Muscle of back (tissue), 11 donors: ENCODE results near the gene MAP4K4. TPM values are rescaled to one million over a fixed set of nuclear protein-coding genes. Genes with fewer than 3 reads are reported as not detected.
"Not testable (repeated sequence)": the region's sequence is repeated elsewhere in the genome, so short reads cannot be mapped to it uniquely, and the experiment has no call there.

Source experiments
- DNase-seq, 3 donors: peaks; one replicate each; pipeline versions ENCODE4 v3.0.0 to v3.0.0-alpha.2; 2013
- polyA plus RNA-seq, 10 donors: library from polyadenylated mRNA; unstranded; fragments of 120-200 nt; gene quantifications; one replicate each; pipeline ENCODE4 v1.2.1, GENCODE V29; 2013; ENCODE audit not compliant: insufficient read length in 10 of 10

The MAP4K4 gene
- polyA plus RNA-seq, 10 donors = 115 to 149 (median 130) TPM

DNA sequence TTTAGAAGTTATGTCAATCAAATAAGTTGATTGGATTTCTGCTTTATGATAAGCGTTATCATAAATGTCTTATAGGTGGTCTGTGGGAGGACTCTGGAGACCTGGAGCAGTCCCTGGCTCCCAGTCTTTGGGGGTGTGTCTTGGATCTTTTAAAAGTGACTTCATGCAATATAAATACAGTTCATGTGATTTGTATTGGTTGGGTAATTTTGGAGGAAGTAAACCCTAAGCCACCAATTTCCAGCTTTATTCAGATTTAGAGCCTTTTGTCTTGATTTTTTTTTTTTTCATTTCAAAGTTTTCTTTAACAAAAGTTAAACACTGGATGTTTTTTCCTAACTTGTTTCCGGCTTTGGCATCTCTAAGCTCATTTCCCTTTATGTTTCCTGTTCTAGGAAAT is 68.8 kb downstream of the MAP4K4 start:
- DNase-seq = peak in 1 of 3 donors; percentile 45

DNA sequence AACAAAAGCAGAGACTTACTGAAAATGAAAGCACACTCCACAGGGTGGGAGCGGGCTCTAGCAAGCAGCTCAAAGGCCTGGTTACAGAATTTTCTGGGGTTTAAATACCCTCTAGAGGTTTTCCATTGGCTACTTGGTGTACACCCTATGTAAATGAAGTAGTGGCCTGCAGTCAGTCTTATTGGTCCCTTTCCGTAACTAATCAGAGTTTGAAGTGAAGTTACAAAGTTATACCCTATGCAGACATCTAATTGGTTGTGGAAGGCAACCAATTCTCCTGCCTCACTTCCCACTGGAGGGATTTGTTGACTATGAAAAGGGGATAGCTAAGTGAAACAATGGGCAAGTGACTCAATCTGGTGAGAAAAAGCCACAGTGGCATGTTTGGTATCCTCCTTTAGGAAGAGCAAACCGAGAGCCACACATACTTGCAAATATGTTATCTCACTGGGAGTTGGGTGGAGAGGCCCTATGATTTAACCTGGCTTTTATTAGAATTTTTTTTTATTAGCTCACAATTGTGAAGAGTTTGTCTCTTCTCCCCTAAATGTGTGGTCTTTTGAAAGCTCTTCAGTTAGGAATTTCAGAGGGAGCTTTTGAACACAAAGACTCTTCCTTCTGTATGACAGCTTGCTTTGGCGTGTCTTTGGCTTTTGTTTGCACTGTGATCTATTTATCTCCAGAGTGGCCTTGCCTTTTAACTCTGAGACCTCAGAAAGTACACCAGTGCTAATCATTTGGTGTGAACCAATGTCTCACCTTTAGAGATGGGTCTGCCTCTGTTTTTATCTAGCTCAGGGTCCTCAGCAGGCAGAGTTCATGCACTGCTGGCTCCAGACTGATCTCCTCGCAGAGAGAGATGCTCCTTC is 69.6 kb downstream of the MAP4K4 start:
- DNase-seq = peak in 1 of 3 donors; percentile 90

DNA sequence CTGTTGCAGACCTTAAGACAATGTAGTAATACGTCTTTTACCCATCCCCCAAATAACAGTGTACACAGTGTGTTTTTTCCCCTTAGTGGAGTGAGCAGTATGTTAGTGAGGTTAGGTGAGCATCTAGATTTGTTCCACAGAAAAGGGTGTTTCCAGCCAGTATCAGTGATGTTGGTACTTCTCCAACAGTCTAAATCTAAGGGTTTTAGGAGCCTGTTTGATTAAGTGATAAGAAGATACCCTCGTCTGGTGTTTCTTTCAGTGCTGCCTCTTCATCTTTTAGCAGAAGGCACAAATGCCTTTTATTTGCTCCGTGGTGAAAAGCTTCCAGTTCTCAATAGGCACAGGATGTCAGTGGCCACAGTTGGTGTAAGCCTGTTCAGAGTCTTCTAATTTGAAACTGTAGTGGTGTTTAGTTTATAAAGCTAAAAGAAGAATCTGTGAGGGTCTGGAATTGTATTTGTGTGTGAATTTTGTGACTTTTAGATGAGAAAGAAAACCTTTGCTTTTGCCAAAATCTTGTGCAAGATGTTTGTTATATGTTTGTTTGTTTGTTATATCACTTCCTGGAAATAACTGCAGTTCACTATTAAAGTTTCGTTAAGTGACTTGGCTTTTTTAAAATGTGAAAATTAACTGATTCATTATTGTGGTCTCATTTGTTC is 71.2 kb downstream of the MAP4K4 start:
- DNase-seq = no peak

DNA sequence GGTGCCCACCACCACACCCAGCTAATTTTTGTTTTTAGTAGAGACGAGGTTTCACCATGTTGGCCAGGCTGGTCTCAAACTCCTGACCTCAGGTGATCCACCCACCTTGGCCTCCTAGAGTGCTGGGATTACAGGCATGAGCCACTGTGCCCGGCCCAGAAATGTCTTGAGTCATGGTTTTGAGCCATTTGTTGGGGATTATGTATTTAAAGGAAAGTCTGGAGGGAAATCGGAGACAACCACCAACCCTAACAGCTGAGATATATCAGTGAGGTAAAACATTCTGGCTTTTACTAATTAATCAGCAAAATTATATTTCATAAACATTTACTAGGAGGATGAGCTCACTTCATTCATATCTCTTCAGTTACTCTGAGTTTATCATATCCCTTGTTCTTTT is 72.2 kb downstream of the MAP4K4 start:
- DNase-seq = not testable (repeated sequence)

DNA sequence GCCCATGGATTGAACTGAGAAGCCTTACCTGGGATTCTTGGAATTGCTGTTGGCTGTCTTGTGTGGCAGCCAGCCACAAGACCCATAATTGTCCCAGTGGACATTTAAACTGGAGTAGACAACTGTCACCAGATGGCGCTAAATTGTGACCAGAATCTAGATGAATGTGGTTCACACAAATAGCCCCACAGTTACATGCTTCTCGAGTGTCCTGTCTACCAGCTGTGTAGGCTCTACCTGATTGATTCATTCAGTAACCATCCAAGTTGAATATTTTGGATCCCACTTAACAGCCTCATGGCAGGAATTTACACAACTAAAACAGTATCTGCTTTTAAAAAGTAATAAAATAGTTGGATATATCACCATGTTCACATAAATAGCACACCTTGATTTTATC is 73.2 kb downstream of the MAP4K4 start:
- DNase-seq = no peak

DNA sequence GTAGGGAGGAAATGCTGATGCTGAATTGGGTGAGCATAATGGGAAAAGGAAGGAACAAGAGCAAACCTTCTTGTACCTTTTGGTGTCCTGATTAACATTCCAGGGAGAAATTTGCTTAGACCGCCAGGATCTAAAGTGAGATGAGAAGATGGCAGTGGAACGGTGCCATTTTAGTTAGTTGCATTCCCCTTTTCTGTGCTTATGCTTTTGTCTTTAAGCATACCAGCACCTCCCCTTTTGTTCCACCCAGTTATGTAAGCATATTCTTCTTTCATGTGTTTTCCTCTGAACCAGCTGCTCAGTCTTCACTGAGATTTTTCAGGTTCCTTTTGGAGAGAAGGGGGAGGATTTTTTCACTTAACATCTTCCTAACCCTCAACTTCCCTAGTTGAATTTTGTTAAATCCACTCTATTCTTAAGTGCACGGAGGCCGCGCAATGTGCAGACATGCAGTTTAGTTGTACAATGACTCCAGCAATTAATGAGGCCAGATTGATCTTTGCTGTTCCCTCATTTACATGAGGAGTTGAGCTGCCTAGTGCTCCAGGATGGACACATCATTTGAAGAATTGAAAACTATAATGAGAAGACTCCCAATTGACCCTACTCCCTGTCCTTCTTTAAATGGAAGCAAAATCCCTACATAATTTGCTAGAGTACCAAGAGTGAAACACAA is 73.9 kb downstream of the MAP4K4 start:
- DNase-seq = no peak

DNA sequence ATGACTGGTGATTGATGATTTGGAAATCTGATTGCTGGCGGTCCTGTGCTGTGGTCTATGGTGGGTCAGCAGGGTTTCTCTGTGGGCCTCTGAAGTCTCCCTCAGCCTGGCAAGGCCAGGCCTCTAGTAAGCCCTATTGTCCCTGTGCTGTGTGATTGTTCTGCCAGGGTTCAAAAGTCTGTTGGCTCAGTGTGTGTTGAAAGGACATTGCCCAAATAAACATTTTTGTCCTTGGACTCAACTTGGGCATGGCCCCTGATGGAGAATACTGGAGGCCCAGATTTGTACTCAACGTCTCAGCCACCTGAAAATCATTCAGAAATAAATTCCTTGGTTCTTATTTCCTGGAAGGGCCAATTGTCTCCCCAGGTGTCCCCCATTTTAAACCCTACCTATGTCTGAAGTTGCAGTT is 74.4 kb downstream of the MAP4K4 start:
- no peak for DNase-seq

DNA sequence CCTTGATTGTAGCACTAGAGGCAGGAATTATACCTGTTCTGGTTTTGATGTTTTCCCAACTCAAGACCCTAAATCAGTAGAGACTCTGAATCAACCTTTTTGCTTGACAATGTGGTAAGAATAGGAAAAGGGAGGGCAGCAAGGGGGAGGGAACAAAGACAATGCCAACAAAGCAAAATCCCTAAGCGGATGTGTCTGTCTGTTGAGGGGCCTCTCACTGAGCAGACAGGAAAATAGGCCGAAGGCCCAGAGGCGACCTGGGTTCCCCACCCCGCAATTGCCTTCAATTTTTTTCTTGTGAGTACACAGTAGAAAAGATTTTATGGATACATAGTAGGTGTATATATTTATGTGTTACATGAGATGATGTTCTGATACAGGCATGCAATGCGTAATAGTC is 75.6 kb downstream of the MAP4K4 start:
- DNase-seq = no peak

DNA sequence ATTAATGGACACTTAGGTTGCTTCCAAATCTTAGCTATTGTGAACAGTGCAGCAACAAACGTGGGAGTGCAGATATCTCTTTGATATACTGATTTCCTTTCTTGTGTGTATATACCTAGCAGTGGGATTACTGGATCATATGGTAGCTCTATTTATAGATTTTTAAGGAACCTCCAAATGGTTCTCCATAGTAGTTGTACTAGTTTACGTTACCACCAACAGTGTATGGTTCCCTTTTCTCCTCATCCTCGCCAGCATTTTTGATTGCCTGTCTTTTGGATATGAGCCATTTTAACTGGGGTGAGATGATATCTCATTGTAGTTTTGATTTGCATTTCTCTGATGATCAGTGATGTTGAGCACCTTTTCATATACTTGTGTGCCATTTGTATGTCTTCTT is 76.5 kb downstream of the MAP4K4 start:
- not testable (repeated sequence) for DNase-seq

DNA sequence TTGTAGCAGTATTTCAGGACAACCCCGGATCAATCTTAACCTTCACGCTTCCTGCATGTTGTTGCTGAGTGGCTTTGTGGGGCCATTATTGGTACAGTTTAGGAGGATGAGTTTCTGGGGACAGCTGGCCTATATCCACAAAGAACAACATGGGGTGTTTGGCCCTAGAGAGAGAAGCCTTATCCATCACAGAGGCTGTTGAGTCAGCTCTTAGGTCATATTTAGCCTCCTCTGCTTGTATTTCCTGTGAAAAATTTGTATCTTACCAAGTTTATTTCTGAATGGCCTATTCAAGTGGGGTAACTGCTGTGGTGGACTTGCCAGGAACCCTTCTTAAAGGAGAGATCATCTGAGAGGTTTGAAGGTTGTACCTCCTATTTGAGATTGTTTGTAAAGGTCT is 77.6 kb downstream of the MAP4K4 start:
- no peak for DNase-seq

DNA sequence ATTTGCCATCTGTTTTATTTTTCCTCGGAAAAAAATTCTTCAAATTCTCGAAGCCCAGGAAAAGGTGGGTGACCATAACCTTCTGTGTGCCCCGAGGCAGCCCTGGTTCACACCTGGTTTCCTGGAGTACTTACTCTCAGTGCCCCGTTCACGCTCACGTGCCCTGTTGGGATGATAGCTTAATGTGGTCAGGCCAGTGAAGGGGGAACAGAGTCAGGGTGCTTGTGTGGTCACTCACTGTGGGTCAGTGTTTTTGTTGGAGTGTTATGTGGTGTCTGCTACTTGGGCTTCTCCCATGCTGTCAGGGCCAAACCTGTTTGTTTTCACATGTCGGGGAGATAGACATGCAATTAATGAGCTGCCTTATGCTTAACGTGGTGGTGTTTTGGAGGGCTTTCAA is 78.1 kb downstream of the MAP4K4 start:
- DNase-seq = no peak

DNA sequence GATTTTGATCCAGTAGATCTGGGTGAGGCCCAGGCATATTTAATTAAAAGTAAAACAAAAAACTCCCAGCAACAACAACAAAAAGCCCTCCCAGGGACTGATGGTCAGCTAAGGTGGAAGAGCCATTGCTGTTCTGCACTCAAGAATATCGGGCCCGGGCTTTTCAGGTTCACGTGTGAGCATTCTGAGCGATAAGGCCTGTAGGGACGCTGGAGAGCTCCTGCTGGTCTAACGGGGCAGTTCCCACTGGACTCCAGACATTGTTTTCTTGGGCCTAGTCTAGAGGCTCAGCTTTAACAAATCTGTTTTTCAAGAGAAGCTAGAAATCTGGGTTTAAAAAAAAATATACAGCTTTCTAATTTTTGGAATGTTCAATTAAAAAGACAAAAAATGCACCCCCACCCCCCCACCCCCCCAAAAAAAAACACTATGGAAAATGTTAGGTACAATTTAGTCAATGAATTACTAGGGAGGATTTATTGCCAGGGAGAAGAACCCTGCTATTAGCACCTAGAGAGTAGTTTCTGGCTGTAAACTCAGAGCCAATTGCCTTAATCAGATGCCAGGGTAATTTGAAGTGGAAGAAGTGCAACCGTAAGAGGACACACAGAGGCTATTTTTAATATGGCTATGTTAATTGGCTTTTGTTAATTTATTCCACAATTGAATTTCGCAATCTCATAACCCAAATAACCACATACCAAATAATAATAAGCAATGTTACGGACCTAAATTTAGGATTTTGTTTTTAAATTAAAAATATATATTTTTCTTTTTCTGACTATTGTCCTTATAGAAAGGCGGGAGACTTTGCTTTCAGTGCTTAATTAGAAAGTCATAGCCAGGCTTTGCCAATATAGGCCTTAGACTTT is 78.9 kb downstream of the MAP4K4 start:
- no peak for DNase-seq

DNA sequence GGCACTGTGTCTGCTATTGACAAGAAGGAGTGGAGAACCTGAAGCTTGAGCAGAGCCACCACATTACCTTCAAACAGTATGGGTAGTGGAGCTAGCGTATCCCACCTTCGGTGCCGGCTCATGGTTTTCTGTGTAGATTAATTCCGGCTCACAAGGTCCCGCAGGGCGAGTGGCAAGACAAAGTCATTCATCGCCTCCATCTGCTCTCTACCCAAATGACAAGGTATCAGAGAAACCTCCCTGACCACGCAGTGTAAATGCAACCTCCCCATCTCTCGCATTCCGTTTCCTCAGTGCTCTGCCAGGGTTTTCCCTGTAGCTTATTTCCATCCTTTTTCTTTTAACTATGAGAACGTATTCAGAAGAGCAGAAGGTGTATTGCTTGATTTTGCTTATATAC is 79.8 kb downstream of the MAP4K4 start:
- DNase-seq = no peak

DNA sequence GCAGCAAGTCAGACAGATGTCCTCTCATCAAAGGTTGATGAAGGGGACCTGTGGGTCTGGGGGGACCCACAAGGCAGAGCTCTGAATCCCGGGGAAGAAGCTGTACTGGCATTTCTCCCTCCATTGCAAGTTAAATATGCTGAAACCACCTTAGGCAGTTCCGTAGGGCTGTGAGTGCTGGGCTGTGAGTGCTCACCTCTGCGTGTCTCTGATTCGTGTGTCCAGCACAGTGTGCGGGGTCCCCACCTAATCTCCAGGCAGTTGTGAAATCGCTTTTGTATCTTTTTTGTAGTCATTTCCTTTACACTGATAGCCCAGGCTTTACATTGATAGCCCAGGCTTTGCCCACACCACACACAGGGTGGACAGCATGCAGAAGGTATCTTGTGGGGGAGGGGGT is 80.6 kb downstream of the MAP4K4 start:
- DNase-seq = no peak

DNA sequence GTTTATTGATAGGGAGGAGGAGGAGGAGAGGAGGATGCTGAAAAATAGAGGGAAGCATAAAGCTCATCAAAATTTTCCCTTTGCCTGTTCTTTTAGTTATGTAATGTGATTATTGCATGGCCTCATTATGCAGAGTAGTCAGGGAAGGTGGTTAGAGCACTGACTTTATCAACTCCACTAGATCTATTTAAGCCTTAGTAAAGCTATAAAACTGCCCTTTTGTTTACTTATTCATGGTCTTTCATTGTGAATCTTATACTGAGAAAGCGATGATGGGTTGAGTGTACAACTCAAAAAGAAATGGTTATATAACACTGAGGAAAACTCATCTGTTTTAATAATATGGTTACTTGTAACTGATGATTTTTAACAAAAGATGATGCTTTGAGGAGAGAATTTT is 81.7 kb downstream of the MAP4K4 start:
- DNase-seq = no peak

DNA sequence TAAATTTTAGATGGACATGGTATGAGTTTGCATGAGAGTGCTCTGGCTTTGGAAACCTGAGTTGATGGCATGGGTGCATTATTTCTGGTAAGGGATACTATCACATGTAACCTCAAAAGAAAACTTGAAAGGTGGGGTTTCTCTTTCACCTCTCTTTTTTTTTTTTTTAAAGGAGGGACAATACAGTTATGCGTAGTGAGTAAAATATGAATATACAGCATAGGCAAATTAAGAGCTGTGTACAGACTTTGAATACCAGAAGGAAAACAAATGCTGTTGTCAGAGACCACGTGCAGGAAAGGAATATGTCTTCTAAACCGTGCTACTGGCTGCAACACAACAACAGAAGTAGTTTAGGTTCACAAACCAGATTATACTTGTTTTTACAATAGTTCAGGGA is 82.1 kb downstream of the MAP4K4 start:
- no peak for DNase-seq

DNA sequence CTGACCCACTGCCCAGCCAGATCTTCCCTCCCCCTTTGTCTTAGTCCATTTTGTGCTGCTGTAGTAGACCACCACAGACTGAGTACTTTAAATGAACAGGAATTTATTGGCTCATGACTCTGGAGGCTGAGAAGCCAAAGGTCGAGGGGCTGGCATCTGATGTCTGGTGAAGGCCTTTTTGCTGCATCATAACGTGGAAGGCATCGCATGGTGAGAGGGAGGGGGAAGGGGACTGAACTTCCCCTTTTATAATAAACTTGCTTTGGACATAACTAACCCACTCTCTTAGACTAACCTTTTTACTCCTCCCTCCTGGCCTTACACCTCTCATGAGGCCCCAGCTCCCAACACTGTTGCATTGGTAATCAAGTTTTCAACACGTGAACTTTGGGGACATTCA is 83.8 kb downstream of the MAP4K4 start:
- DNase-seq = no peak

DNA sequence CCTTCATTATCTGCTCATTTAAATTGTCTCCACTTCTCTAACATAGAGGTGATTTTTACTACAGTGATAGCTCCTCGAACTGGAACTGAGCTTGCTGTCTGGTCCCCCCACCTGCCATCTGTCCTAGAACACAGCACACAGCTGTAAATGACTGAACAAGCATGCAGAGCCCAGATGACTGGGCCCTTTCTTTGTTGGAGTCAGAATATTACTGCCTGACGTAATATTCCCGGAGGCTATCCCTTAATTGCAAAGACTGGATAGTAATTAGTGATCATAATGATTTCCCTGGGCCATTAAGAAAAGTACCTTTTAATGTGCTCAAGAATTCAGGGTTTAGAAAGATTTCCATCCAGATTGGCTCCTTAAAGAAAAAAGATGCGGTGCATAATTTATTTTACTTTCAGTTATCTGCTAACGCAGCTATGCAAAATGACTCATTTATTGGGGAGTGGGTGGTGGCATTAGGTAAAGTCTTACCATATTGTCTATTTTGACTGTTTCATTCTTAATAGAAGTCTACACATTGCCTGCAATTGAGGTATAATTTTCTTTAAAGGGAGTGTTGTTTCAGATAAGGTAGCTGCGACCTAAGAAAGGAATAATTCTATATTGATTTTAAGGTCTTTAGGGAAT is 84.4 kb downstream of the MAP4K4 start:
- DNase-seq = no peak

DNA sequence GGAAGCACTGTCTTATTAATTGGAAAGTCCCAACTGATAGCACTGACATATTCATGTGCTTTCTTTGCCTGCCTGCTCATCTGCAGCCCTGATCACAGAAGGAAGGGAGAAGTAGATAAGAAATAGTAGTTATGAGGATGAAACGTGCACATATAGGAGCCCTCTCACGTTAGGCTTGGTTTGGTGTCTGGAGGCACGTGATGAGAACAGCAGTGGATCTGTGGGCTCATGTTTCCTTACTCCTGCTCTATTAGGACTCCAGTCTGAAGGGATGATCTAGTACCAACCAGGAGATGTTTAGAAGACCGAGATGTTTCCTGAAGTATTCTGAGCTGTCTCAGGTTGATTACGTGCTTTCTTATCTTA is 84.9 kb downstream of the MAP4K4 start:
- DNase-seq = no peak

DNA sequence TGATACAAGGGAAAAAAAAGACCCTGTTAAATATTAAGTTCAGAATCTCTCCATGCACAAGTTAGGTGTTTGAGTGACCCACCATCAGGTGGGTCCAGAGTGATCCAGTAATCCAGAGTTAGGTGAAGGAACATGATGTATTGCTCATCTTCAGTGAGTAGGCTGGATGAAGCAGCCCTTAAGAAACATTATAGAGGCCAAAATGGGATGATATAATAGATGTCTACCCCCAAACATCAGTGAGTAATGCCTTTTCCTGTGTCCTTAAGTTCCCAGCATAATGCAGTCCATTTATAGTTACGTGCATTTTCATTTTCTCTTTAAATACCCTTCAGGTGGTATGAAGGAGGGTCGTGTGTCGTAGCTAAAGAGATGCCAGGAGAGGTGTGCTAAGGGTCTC is 89.6 kb downstream of the MAP4K4 start:
- no peak for DNase-seq

DNA sequence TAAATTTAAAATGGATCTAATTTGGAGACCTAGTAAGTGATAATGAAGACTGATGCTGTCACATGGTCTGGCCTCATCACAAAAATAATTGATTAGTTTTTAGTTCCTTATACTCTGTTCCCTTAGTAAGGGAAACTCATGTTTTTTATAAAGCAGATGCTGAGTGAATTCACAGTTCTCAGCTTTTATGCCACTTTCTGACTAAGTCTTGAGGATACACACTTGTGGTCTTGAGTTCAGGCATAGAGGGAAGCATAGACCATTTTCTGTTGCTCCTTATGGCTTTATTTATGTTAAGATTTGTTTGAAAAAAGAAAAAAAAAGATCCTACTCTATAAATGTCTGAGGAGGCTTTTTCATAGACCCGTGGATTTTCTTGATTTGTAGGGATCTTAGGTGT is 91.1 kb downstream of the MAP4K4 start:
- DNase-seq = no peak
